ENCODE results near the gene HOXB9.

GRCh38 chr17:48598736-48599135, 27.4 kb downstream of the HOXB9 start:
- TF ChIP-seq CTCF (IDR thresholded peaks at IDR 0.05; ENCODE audit: low read length) (no peak), EZH2 (optimal IDR thresholded peaks at IDR 0.05; ENCODE audit: low read depth, low read length) (no peak)

Measured in MM.1S (cell line).